Cortex of kidney (tissue), 1 donor: ENCODE results near the gene SERGEF.
"Not testable (repeated sequence)": the region's sequence is repeated elsewhere in the genome, so short reads cannot be mapped to it uniquely, and the experiment has no call there.

ENCODE experiments used
- DNase-seq: peaks from one replicate; lab custom pipeline; 2025; lab: John Stamatoyannopoulos, UW

SERGEF gene

GRCh38 chr11:17906436-17906835 is 106.4 kb downstream of the SERGEF start:
- DNase-seq, result no peak

- no peak for DNase-seq
Measured at GRCh38 chr11:17905477-17905876, 107.4 kb downstream of the SERGEF start.

- DNase-seq, result no peak
Measured at GRCh38 chr11:17901481-17901880, 111.4 kb downstream of the SERGEF start.

- DNase-seq, result no peak
Measured at GRCh38 chr11:17898782-17899181, 114.1 kb downstream of the SERGEF start.

DNA sequence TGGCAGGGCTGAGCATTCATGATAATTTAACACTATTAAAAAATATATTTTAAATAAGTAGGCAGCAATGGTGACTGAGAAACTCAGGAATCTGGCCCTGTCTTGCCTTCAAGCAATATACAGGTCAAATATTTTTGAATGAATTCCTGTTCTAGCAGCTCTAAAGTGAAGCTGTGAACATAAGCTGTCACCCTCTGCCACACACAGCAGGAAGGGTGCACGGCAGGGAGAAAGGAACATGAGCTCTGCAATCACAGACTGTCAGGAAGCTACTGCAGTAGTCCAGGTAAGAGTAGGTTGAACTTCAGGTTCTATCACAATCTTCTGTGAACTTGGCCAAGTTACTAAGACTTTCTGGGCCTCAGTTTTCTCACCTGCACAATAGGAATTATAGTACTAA is 114.8 kb downstream of the SERGEF start:
- no peak for DNase-seq

DNA sequence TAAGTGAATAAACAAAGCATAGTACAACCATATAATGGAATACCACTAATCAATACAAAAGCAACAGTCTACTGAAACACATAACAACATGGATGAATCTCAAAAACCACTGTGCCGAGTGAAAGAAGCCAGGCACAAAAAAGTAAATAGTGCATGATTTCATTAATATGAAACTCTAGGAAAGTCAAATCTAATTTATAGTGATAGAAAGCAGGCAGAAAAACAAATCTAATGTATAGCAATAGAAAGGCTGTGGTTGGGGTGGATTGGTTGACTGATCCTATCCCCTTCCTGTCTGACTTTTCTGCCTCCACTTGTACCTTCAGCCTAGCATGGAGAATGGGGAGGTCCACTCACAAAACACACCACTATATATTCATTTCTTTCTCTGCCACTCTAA is 115.4 kb downstream of the SERGEF start:
- no peak for DNase-seq

- not testable (repeated sequence) for DNase-seq
Measured at GRCh38 chr11:17896496-17897151, 116.2 kb downstream of the SERGEF start.

GRCh38 chr11:17894929-17895658 is 117.8 kb downstream of the SERGEF start:
- no peak for DNase-seq

GRCh38 chr11:17892409-17892808 is 120.4 kb downstream of the SERGEF start:
- DNase-seq, result no peak

- no peak for DNase-seq
Measured at GRCh38 chr11:17890325-17890724, 122.5 kb downstream of the SERGEF start.

DNA sequence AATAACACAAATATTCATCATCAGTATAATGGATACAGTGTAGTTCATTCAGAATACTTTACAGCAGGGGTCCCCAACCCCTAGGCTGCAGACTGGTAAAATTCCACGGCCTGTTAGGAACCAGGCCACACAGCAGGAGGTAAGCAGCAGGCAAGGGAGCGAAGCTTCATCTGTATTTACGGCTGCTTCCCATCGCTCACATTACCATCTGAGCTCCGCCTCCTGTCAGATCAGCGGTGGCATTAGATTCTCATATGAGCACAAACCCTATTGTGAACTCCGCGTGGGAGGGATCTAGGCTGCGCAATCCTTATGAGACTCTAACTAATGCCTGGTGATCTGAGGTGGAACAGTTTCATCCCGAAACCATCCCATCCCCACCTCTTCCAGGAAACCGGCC is 125.1 kb downstream of the SERGEF start:
- DNase-seq, result no peak

GRCh38 chr11:17883946-17884345 is 128.9 kb downstream of the SERGEF start:
- no peak for DNase-seq

GRCh38 chr11:17883057-17883456 is 129.8 kb downstream of the SERGEF start:
- DNase-seq, result no peak

DNA sequence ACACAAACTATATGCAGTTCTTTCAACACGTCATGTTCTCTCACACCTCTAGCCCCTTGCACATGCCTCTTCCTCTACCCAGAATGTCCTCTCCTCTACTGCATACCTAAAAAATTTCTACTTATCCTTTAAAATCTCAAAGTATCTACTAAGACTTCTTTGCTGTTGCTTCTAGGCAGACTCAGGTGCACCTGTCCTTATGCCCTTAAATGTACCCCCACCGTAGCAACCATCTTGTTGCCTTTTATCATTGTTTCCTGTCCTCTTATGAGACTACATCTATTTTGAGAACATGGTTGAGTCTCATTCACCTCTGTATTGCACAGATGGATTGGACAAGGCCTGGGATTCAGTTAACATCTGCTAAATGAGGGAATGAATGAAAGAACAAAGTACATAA is 134.1 kb downstream of the SERGEF start:
- no peak for DNase-seq

DNA sequence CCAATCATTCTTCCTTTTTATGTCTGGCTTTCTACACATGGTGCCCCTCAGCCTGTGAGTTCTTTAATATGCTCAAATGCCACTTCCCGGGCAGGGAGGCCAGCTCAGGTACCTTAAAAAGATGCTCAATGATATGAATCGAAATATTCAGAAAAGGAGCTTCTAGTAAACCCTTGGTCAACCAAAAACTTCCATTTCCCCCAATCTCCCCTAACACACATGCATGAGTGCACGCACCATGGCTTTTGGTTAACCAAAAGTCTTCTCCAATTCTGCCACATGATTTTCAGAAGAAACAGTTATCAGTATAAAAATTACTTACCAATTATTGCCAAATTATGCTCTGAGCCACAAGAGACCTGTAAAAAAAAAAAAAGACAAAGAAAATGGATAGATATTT is 135.0 kb downstream of the SERGEF start:
- DNase-seq, result no peak

- DNase-seq, result no peak
Measured at GRCh38 chr11:17876827-17877226, 136.0 kb downstream of the SERGEF start.

- DNase-seq, result no peak
Measured at GRCh38 chr11:17875891-17876290, 137.0 kb downstream of the SERGEF start.

DNA sequence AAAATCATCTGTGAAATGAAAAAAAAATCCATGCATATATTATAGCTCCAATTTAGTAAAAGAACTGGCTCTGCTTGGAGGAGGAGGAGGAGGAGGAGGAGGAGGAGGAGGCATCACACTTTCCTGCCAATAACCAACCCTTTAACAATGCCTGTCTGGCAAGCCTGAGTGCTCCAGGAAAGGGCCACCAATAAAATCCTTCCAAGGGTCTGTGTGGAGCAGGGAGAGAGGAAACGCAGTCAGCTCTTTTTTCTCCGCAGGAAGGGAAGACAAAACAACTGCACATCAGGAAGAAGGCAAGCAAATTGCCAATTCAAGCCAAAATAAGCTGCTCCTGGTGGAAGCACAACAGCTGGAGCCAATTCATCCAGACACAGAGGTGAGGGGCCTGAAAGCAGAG is 139.3 kb downstream of the SERGEF start:
- DNase-seq, result no peak

DNA sequence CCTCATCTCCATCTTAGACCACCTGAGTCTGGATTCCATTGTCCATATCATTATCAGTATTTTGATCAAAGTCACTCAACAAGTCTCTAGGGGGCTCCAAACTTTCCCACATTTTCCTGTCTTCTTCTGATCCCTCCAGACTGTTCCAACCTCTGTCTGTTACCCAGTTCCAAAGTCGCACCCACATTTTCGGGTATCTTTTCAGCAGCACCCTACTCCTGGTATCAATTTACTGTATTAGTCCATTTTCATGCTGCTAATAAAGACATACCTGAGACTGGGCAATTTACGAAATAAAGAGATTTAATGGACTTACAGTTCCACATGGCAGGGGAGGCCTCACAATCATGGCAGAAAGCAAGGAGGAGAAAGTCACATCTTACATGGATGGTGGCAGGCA is 144.4 kb downstream of the SERGEF start:
- DNase-seq, result not testable (repeated sequence)

GRCh38 chr11:17867341-17867740 is 145.5 kb downstream of the SERGEF start:
- DNase-seq, result no peak

GRCh38 chr11:17865765-17866428 is 146.9 kb downstream of the SERGEF start:
- DNase-seq, result no peak

DNA sequence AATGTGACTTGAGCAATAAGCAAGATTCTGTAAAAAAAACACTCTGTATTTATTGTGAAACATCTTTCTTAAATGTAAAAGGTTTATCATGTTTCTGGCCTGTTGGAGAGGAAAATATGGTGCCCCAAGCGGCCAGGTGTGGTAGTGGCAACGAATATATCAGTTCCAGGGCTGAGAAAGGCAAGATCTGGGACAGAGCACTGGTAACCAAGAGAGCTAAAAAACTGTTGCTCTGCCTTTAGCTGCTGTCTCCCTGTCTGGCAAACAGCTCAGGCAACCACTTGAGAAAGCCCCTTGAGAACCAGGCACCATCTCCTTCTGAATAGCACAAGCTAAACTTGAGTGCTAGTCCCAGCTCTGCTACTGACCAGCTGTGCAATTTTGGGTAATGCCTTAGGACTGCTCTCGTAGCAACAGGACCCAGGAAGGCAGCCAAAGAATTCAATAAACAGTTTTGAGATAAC is 148.3 kb downstream of the SERGEF start:
- DNase-seq, result no peak
